Esophagus muscularis mucosa (tissue), 3 donors: Measurements from ENCODE around the gene ZNF672.

ENCODE experiments used
- POLR2A ChIP-seq: fragments of 450-650 bp; IDR thresholded peaks from one replicate; pipeline ENCODE4 v1.6.1; 2017; ENCODE audit warnings: antibody characterized with exemption, moderate library complexity, mild to moderate bottlenecking, low read depth
- POLR2AphosphoS5 ChIP-seq, 2 donors: sonication (generic); formaldehyde crosslinking; IDR thresholded peaks; one replicate each; pipeline ENCODE4 v1.6.1; 2017; ENCODE audit warnings: antibody characterized with exemption in 2 of 2
- TF ChIP-seq, protein P1 (sequence below), 3 experiments: fragments of 200-600 bp in 2 of 3; fragments of 450-650 bp in 1 of 3; sonication (generic) in 2 of 3; IDR thresholded peaks; one replicate each; pipeline ENCODE4 v1.5.1; 2017 to 2019; ENCODE audit warnings: antibody characterized with exemption in 3 of 3, mild to moderate bottlenecking in 2 of 3, moderate library complexity in 1 of 3

DNA sequence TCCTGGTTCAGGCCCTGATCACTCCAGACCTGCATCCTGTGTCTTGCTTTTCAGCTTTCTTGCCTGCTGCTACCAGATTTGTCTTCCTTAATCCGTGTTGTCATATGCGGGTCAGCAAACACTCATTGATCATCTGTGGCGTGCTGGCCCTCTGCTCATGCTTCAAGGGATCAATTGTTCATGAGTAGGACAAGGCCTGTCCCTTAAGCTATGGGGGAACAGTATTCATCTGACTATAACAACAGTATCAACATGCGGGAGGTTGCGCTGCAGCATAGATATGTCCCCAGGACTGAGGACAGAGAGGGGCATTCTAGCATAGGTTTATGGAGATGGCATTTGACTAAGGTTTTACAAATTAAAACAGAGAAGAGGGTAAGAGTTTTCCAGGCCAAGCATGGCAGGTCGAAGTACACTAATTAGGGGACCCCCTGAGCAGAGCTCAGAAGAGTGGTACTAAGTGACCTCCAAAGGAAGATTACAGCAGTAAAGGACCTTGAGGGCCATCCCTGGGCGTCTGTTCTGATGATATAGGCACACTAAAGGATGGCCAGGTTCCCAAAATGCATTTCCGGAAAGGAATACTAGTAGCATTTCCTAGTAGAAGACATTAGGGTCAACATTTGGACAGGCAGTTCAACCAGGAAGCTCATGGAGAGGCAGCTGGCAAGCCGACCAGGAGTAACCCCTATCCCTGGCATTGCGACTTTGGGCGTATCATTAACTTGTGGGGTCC, 811 bp upstream of the ZNF672 start:
- TF ChIP-seq POLR2A: no peak
- TF ChIP-seq, protein P1, sequence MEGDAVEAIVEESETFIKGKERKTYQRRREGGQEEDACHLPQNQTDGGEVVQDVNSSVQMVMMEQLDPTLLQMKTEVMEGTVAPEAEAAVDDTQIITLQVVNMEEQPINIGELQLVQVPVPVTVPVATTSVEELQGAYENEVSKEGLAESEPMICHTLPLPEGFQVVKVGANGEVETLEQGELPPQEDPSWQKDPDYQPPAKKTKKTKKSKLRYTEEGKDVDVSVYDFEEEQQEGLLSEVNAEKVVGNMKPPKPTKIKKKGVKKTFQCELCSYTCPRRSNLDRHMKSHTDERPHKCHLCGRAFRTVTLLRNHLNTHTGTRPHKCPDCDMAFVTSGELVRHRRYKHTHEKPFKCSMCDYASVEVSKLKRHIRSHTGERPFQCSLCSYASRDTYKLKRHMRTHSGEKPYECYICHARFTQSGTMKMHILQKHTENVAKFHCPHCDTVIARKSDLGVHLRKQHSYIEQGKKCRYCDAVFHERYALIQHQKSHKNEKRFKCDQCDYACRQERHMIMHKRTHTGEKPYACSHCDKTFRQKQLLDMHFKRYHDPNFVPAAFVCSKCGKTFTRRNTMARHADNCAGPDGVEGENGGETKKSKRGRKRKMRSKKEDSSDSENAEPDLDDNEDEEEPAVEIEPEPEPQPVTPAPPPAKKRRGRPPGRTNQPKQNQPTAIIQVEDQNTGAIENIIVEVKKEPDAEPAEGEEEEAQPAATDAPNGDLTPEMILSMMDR (IDR thresholded peaks at IDR 0.05): no peak
- no peak for TF ChIP-seq POLR2AphosphoS5 (IDR thresholded peaks at IDR 0.05)
